Natural killer cell (primary cell): ENCODE data around the gene MPPED1. TPM values are rescaled to one million over a fixed set of nuclear protein-coding genes. Genes with fewer than 3 reads are reported as not detected.

Experiments used
- ATAC-seq, 3 donors: fragments of 150-1000 bp in 2 of 3; fragments of 200-7000 bp in 1 of 3; cut with Tn5 transposase; 1 replicate in 1 of 3; 2 replicates in 2 of 3; pipeline ENCODE4 v1.10.0; 2021; ENCODE audit warnings: mild to moderate bottlenecking in 2 of 3, moderate library complexity in 2 of 3
- DNase-seq, 2 donors: peaks; one replicate each; pipeline versions ENCODE4 v3.0.0 to v3.0.0-alpha.2; 2013 to 2021; ENCODE audit warnings: mixed read lengths in 1 of 2
- H3K27ac ChIP-seq: one replicate; pipeline ENCODE4 v1.5.1; 2013; ENCODE audit warnings: mild to moderate bottlenecking, low read length
- H3K27me3 ChIP-seq: one replicate; pipeline ENCODE4 v1.6.1; 2013; ENCODE audit warnings: low read length; ENCODE audit not compliant: control insufficient read depth, insufficient read depth
- H3K36me3 ChIP-seq: one replicate; pipeline ENCODE4 v1.6.1; 2013; ENCODE audit warnings: low read length; ENCODE audit not compliant: control insufficient read depth, insufficient read depth
- H3K4me1 ChIP-seq: one replicate; pipeline ENCODE4 v1.6.1; 2013; ENCODE audit warnings: low read length; ENCODE audit not compliant: control insufficient read depth, insufficient read depth
- H3K4me3 ChIP-seq: one replicate; pipeline ENCODE4 v1.5.1; 2013; ENCODE audit warnings: low read length
- H3K9me3 ChIP-seq: one replicate; pipeline ENCODE4 v1.6.1; 2013; ENCODE audit warnings: low read length; ENCODE audit not compliant: control insufficient read depth, insufficient read depth
- H3K27ac Mint-ChIP-seq, 2 donors: one replicate each; pipeline ENCODE4 v1.8.0; 2022; ENCODE audit warnings: mild to moderate bottlenecking in 2 of 2, mixed read lengths in 2 of 2, moderate library complexity in 1 of 2
- H3K27me3 Mint-ChIP-seq, 2 donors: one replicate each; pipeline ENCODE4 v1.8.0; 2022; ENCODE audit warnings: low read depth in 2 of 2, mixed read lengths in 2 of 2
- H3K36me3 Mint-ChIP-seq: one replicate; pipeline ENCODE4 v1.8.0; 2022; ENCODE audit warnings: mixed read lengths
- H3K4me1 Mint-ChIP-seq, 2 donors: one replicate each; pipeline ENCODE4 v1.8.0; 2022; ENCODE audit warnings: mixed read lengths in 2 of 2
- H3K4me3 Mint-ChIP-seq: one replicate; pipeline ENCODE4 v1.8.0; 2022; ENCODE audit warnings: mild to moderate bottlenecking, moderate library complexity, mixed read lengths
- H3K9me3 Mint-ChIP-seq, 2 donors: one replicate each; pipeline ENCODE4 v1.8.0; 2022; ENCODE audit warnings: mixed read lengths in 2 of 2
- CTCF ChIP-seq: fragments of 200-600 bp; IDR thresholded peaks from one replicate; pipeline ENCODE4 v1.8.0; 2022; ENCODE audit warnings: antibody characterized with exemption
- WGBS: methylation state at CpG from one replicate; pipeline ENCODE4 v1.1.7; 2013; ENCODE audit warnings: missing lambda C conversion rate; ENCODE audit not compliant: insufficient coverage; 5-methylcytosine and 5-hydroxymethylcytosine counted together
- intact Hi-C: fragments of 100-400 bp; cut with micrococcal nuclease; formaldehyde crosslinking; loops from one replicate; pipeline ENCODE4 v1.14.2; 2022
- total RNA-seq, 4 donors: library from RNA; stranded (reverse); fragments of 120-200 nt in 1 of 4; gene quantifications; one replicate each; pipeline versions ENCODE4 v1.2.3 to v1.2.4, GENCODE V29; 2013 to 2022

MPPED1 gene
- total RNA-seq, 3 donors from 2014 or later (not counting 1 experiment from before 2014, with no cell fraction given): not detected

GRCh38 chr22:43505423-43505822 lies 93.6 kb downstream of the MPPED1 start:
- Histone ChIP-seq H3K4me3 (no peak overlapping the region), H3K27me3 (no peaks in the 10 kb centered on the region), H3K9me3 (no peaks in the 10 kb centered on the region), H3K36me3 (no peaks in the 10 kb centered on the region), H3K4me1 (no peaks in the 10 kb centered on the region), H3K27ac (no peak overlapping the region)
- no peak for TF ChIP-seq CTCF
- DNase-seq: no peak
- whole genome bisulfite sequencing: 95% methylated on average over 14 of the region's 14 CpGs
- ATAC-seq: no peak
- intact Hi-C loops: no loop called here
- H3K4me1 Mint-ChIP-seq: no peaks in the 10 kb centered on the region
- no peak overlapping the region for H3K4me3 Mint-ChIP-seq
- H3K36me3 Mint-ChIP-seq: no peaks in the 10 kb centered on the region
- H3K27ac Mint-ChIP-seq: no peak overlapping the region
- no peaks in the 10 kb centered on the region for H3K9me3 Mint-ChIP-seq
- H3K27me3 Mint-ChIP-seq: no peaks in the 10 kb centered on the region

- 91% methylated on average over 5 of the region's 8 CpGs for WGBS
- H3K4me3 ChIP-seq: no peak overlapping the region
- H3K4me3 Mint-ChIP-seq: no peak overlapping the region
- intact Hi-C loops: no loop called here
- no peaks in the 10 kb centered on the region for H3K36me3 ChIP-seq
- H3K9me3 ChIP-seq: no peaks in the 10 kb centered on the region
- no peak for TF ChIP-seq CTCF
- no peaks in the 10 kb centered on the region for H3K9me3 Mint-ChIP-seq
- H3K27me3 Mint-ChIP-seq: no peaks in the 10 kb centered on the region
- H3K27ac ChIP-seq: no peak overlapping the region
- no peaks in the 10 kb centered on the region for H3K4me1 ChIP-seq
- no peaks in the 10 kb centered on the region for H3K36me3 Mint-ChIP-seq
- H3K4me1 Mint-ChIP-seq: no peaks in the 10 kb centered on the region
- DNase-seq (no peak), ATAC-seq (no peak)
- H3K27ac Mint-ChIP-seq: no peak overlapping the region
- H3K27me3 ChIP-seq: no peaks in the 10 kb centered on the region
Observed at GRCh38 chr22:43505896-43506295, 94.1 kb downstream of the MPPED1 start.

- Mint-ChIP-seq H3K27ac (no peak overlapping the region), H3K9me3 (no peaks in the 10 kb centered on the region), H3K4me1 (no peaks in the 10 kb centered on the region), H3K27me3 (no peaks in the 10 kb centered on the region), H3K4me3 (no peak overlapping the region), H3K36me3 (no peaks in the 10 kb centered on the region)
- 89% methylated on average over 12 of the region's 12 CpGs for WGBS
- no peaks in the 10 kb centered on the region for H3K36me3 ChIP-seq
- no peak overlapping the region for H3K27ac ChIP-seq
- intact Hi-C loops: no loop called here
- H3K4me1 ChIP-seq: no peaks in the 10 kb centered on the region
- DNase-seq (no peak), ATAC-seq (no peak)
- no peaks in the 10 kb centered on the region for H3K9me3 ChIP-seq
- TF ChIP-seq CTCF: no peak
- H3K4me3 ChIP-seq: no peak overlapping the region
- H3K27me3 ChIP-seq: no peaks in the 10 kb centered on the region
Observed at GRCh38 chr22:43506487-43506886, 94.7 kb downstream of the MPPED1 start.

GRCh38 chr22:43507235-43507634 lies 95.4 kb downstream of the MPPED1 start:
- DNase-seq: no peak
- no peak for TF ChIP-seq CTCF
- Histone ChIP-seq H3K4me1 (no peaks in the 10 kb centered on the region), H3K27ac (no peak overlapping the region), H3K4me3 (no peak overlapping the region), H3K36me3 (no peaks in the 10 kb centered on the region), H3K9me3 (no peaks in the 10 kb centered on the region), H3K27me3 (no peaks in the 10 kb centered on the region)
- 79% methylated on average over 8 of the region's 8 CpGs for WGBS
- Mint-ChIP-seq H3K36me3 (no peaks in the 10 kb centered on the region), H3K27me3 (no peaks in the 10 kb centered on the region), H3K9me3 (no peaks in the 10 kb centered on the region), H3K27ac (no peak overlapping the region), H3K4me1 (no peaks in the 10 kb centered on the region), H3K4me3 (no peak overlapping the region)
- intact Hi-C loops: no loop called here
- ATAC-seq: no peak
